NCI-H2196 treated with DMSO at 0.1 percent for 48 hours (cell line): ENCODE measurements around the gene ZNF485.
"Not testable (repeated sequence)": the region's sequence is repeated elsewhere in the genome, so short reads cannot be mapped to it uniquely, and the experiment has no call there.

Experiments
- DNase-seq: peaks from one replicate; lab custom pipeline; 2025; ENCODE audit not compliant: unreplicated experiment; lab: John Stamatoyannopoulos, UW

The ZNF485 gene

GRCh38 chr10:43606323-43607198 lies at the start of gene ZNF485:
TSS of gene ZNF485 (plus strand) at chr10:43606438. CDS start at chr10:43607051, 613 bp downstream.
- peak; percentile 10 for DNase-seq

GRCh38 chr10:43557214-43557613 lies 49.0 kb upstream of the ZNF485 start:
- no peak for DNase-seq

GRCh38 chr10:43569681-43570080 lies 36.6 kb upstream of the ZNF485 start:
- DNase-seq, result no peak

GRCh38 chr10:43570971-43571370 lies 35.3 kb upstream of the ZNF485 start:
- DNase-seq, result no peak

GRCh38 chr10:43573250-43574000 lies 32.8 kb upstream of the ZNF485 start:
- no peak for DNase-seq

- DNase-seq, result peak; percentile 38
Measured at GRCh38 chr10:43574001-43574892, 32.0 kb upstream of the ZNF485 start, which contains the start of gene ZNF239. TSS of gene ZNF239 (minus strand) at chr10:43574616. CDS start at chr10:43558079, 16,537 bp downstream.

GRCh38 chr10:43574906-43575305 lies 31.3 kb upstream of the ZNF485 start:
- DNase-seq, result no peak

GRCh38 chr10:43576062-43576461 lies 30.2 kb upstream of the ZNF485 start:
- DNase-seq, result no peak

GRCh38 chr10:43576580-43576979 lies 29.7 kb upstream of the ZNF485 start:
- DNase-seq, result no peak

- no peak for DNase-seq
Measured at GRCh38 chr10:43584051-43584450, 22.2 kb upstream of the ZNF485 start.

GRCh38 chr10:43585046-43585445 lies 21.2 kb upstream of the ZNF485 start:
- DNase-seq, result no peak

GRCh38 chr10:43585981-43586729 lies 20.1 kb upstream of the ZNF485 start:
- DNase-seq, result no peak

GRCh38 chr10:43586730-43587115 lies 19.5 kb upstream of the ZNF485 start:
- not testable (repeated sequence) for DNase-seq

GRCh38 chr10:43591303-43591904 lies 14.8 kb upstream of the ZNF485 start:
- no peak for DNase-seq

- no peak for DNase-seq
Measured at GRCh38 chr10:43594944-43595589, 11.2 kb upstream of the ZNF485 start.

GRCh38 chr10:43595739-43596298 lies 10.4 kb upstream of the ZNF485 start:
- DNase-seq, result no peak

GRCh38 chr10:43596546-43596945 lies 9.7 kb upstream of the ZNF485 start:
- DNase-seq, result no peak

- DNase-seq, result no peak
Measured at GRCh38 chr10:43598446-43598845, 7.8 kb upstream of the ZNF485 start.

GRCh38 chr10:43599333-43599732 lies 6.9 kb upstream of the ZNF485 start:
- no peak for DNase-seq
